WTC11 (cell line): Measurements from ENCODE around the gene MRS2. TPM values are rescaled to one million over a fixed set of nuclear protein-coding genes. Genes with fewer than 3 reads are reported as not detected.
A peak's percentile ranks its signal among the peaks of the same experiment; 100 is the strongest.

Experiments
- ATAC-seq: fragments of 200-7000 bp; cut with Tn5 transposase; 2 replicates; pipeline ENCODE4 v1.10.0; 2021; ENCODE audit warnings: mild to moderate bottlenecking, moderate library complexity
- CTCF ChIA-PET: fragments of 300-600 bp; sonication (Branson Sonifier 250); formaldehyde crosslinking; loops from one replicate; lab custom pipeline; 2021; ENCODE audit warnings: antibody characterized with exemption; lab: Charles Lee
- POLR2A ChIA-PET: fragments of 350-600 bp; sonication (Branson Sonifier 250); formaldehyde crosslinking; loops from one replicate; lab custom pipeline; 2021; ENCODE audit warnings: antibody characterized with exemption; lab: Charles Lee
- DNase-seq: peaks from one replicate; pipeline ENCODE4 v3.0.0; 2021; ENCODE audit warnings: low spot score
- H3K27ac Mint-ChIP-seq: 2 replicates; pipeline ENCODE4 v1.8.0; 2021; ENCODE audit warnings: mixed read lengths
- H3K27me3 Mint-ChIP-seq: 2 replicates; pipeline ENCODE4 v1.8.0; 2021; ENCODE audit warnings: low read depth, mild to moderate bottlenecking, moderate library complexity, mixed read lengths
- H3K36me3 Mint-ChIP-seq: 2 replicates; pipeline ENCODE4 v1.8.0; 2021; ENCODE audit warnings: mixed read lengths
- H3K4me1 Mint-ChIP-seq: 2 replicates; pipeline ENCODE4 v1.8.0; 2022; ENCODE audit warnings: mixed read lengths
- H3K4me3 Mint-ChIP-seq: 2 replicates; pipeline ENCODE4 v1.8.0; 2021; ENCODE audit warnings: mild to moderate bottlenecking, moderate library complexity, mixed read lengths
- H3K9me3 Mint-ChIP-seq: 2 replicates; pipeline ENCODE4 v1.8.0; 2021; ENCODE audit warnings: mixed read lengths
- GTF2I ChIP-seq: fragments of 250-450 bp; sonication (Bioruptor Pico); conservative IDR thresholded peaks from 2 replicates; pipeline ENCODE4 v1.4.0; 2021; ENCODE audit warnings: mild to moderate bottlenecking
- KAT7 ChIP-seq: sonication (generic); formaldehyde crosslinking; IDR thresholded peaks from 2 replicates; pipeline ENCODE4 v1.8.1; 2023; ENCODE audit warnings: missing genetic modification reagents, mild to moderate bottlenecking, borderline replicate concordance
- NFE2L1 ChIP-seq: sonication (generic); formaldehyde crosslinking; IDR thresholded peaks from 2 replicates; pipeline ENCODE4 v1.8.1; 2023; ENCODE audit warnings: missing genetic modification reagents
- RORB ChIP-seq: fragments of 250-450 bp; sonication (Bioruptor Pico); IDR thresholded peaks from 2 replicates; pipeline ENCODE4 v1.9.0; 2021; ENCODE audit warnings: mild to moderate bottlenecking
- SMAD3 ChIP-seq: sonication (generic); formaldehyde crosslinking; IDR thresholded peaks from 2 replicates; pipeline ENCODE4 v1.8.0; 2022; ENCODE audit warnings: missing genetic modification reagents, mild to moderate bottlenecking, borderline replicate concordance
- TEAD1 ChIP-seq: sonication (generic); formaldehyde crosslinking; IDR thresholded peaks from 2 replicates; pipeline ENCODE4 v1.8.0; 2022; ENCODE audit warnings: mild to moderate bottlenecking, missing genetic modification reagents
- TEAD4 ChIP-seq: sonication (generic); formaldehyde crosslinking; IDR thresholded peaks from 2 replicates; pipeline ENCODE4 v1.8.0; 2022; ENCODE audit warnings: mild to moderate bottlenecking, missing genetic modification reagents
- ZNF121 ChIP-seq: sonication (generic); formaldehyde crosslinking; IDR thresholded peaks from 2 replicates; pipeline ENCODE4 v1.8.0; 2023; ENCODE audit warnings: missing genetic modification reagents
- ZNF232 ChIP-seq: sonication (generic); formaldehyde crosslinking; IDR thresholded peaks from 2 replicates; pipeline ENCODE4 v1.8.0; 2022; ENCODE audit warnings: mild to moderate bottlenecking, missing genetic modification reagents
- total RNA-seq: library from RNA; stranded (reverse); gene quantifications from 3 replicates; pipeline ENCODE4 v1.2.3, GENCODE V29; 2021
- TF ChIP-seq, protein P1 (sequence below): sonication (generic); formaldehyde crosslinking; IDR thresholded peaks from 2 replicates; pipeline ENCODE4 v1.8.1; 2023; ENCODE audit warnings: mild to moderate bottlenecking, moderate library complexity, missing genetic modification reagents
- TF ChIP-seq, protein P2 (sequence below): sonication (generic); formaldehyde crosslinking; IDR thresholded peaks from 2 replicates; pipeline ENCODE4 v1.8.1; 2023; ENCODE audit warnings: mild to moderate bottlenecking, missing genetic modification reagents, borderline replicate concordance
- TF ChIP-seq, protein P3 (sequence below): sonication (generic); formaldehyde crosslinking; IDR thresholded peaks from 2 replicates; pipeline ENCODE4 v1.8.1; 2022; ENCODE audit warnings: mild to moderate bottlenecking, missing genetic modification reagents, moderate library complexity, borderline replicate concordance
- TF ChIP-seq, protein P4 (sequence below): fragments of 250-450 bp; sonication (Bioruptor Pico); IDR thresholded peaks from 2 replicates; pipeline ENCODE4 v1.9.0; 2021; ENCODE audit warnings: mild to moderate bottlenecking, borderline replicate concordance
- TF ChIP-seq, protein P5 (sequence below): sonication (generic); formaldehyde crosslinking; IDR thresholded peaks from 2 replicates; pipeline ENCODE4 v1.8.0; 2023; ENCODE audit warnings: missing genetic modification reagents, mild to moderate bottlenecking, borderline replicate concordance
- TF ChIP-seq, protein P6 (sequence below): fragments of 250-450 bp; sonication (Bioruptor Pico); IDR thresholded peaks from 2 replicates; pipeline ENCODE4 v1.9.0; 2021; ENCODE audit warnings: mild to moderate bottlenecking

Gene MRS2
- total RNA-seq, 1 experiment from 2014 or later = 91.6 TPM

DNA sequence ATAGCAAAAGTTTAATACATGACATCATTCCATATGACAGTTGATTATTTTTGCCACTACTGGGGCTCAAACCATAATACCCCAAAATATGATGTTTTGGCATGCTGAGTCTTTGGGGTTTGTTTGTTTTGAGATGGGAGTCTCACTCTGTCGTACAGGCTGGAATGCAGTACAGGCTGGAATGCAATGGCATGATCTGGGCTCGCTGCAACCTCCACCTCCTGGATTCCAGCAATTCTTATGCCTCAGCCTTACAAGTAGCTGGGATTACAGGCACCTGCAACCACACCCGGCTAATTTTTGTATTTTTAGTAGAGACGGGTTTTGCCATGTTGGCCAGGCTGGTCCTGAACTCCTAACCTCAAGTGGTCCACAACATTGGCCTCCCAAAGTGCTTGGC is 1.3 kb upstream of the MRS2 start:
- DNase-seq = peak; percentile 50
- ChIA-PET POLR2A (interaction anchor here (0.6 kb wide), 1 partner anchor 284 kb away, joined by 3 read pairs; no protein-coding TSS in a partner anchor), CTCF (interaction anchor here (1.7 kb wide), 1 partner anchor 42 kb away, joined by 8 read pairs; no protein-coding TSS in a partner anchor)
- Mint-ChIP-seq H3K4me1 (peaks cover 60% of the 10 kb centered on the region), H3K27ac (peak overlapping the region; percentile 96), H3K36me3 (peaks cover 40% of the 10 kb centered on the region), H3K9me3 (peaks cover 21% of the 10 kb centered on the region), H3K4me3 (peak overlapping the region; percentile 99), H3K27me3 (no peaks in the 10 kb centered on the region)
- peak; percentile 36 for ATAC-seq
- TF ChIP-seq TEAD4 (CRISPR knock-in tag) (peak; percentile 60; the same call in 1 of the 2 replicates), TEAD1 (CRISPR knock-in tag) (peak; percentile 53; the same call in 1 of the 2 replicates)
- TF ChIP-seq, protein P1, sequence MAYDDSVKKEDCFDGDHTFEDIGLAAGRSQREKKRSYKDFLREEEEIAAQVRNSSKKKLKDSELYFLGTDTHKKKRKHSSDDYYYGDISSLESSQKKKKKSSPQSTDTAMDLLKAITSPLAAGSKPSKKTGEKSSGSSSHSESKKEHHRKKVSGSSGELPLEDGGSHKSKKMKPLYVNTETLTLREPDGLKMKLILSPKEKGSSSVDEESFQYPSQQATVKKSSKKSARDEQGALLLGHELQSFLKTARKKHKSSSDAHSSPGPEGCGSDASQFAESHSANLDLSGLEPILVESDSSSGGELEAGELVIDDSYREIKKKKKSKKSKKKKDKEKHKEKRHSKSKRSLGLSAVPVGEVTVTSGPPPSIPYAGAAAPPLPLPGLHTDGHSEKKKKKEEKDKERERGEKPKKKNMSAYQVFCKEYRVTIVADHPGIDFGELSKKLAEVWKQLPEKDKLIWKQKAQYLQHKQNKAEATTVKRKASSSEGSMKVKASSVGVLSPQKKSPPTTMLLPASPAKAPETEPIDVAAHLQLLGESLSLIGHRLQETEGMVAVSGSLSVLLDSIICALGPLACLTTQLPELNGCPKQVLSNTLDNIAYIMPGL (CRISPR knock-in tag) = no peak

DNA sequence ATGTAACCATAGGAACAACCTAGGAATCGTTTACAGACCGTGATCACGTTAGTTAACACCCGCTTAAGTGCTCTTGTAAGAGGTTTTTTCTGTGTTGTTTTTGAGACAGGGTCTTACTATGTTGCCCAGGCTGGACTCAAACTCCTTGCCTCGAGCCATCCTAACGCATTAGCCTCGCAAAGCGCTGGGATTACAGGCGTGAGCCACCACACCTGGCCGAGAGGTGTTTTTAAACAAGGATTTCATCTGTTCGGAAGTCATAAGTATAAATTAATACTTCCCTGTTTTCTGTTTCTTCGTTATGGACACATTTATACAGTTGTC is 727 bp downstream of the MRS2 start:
- POLR2A ChIA-PET = interaction anchor here (0.6 kb wide), 1 partner anchor 12 kb away, joined by 3 read pairs; no protein-coding TSS in a partner anchor

More for the DNA sequence above, 727 bp downstream of the MRS2 start:
- ATAC-seq (no peak), DNase-seq (no peak)
- TF ChIP-seq, protein P2, sequence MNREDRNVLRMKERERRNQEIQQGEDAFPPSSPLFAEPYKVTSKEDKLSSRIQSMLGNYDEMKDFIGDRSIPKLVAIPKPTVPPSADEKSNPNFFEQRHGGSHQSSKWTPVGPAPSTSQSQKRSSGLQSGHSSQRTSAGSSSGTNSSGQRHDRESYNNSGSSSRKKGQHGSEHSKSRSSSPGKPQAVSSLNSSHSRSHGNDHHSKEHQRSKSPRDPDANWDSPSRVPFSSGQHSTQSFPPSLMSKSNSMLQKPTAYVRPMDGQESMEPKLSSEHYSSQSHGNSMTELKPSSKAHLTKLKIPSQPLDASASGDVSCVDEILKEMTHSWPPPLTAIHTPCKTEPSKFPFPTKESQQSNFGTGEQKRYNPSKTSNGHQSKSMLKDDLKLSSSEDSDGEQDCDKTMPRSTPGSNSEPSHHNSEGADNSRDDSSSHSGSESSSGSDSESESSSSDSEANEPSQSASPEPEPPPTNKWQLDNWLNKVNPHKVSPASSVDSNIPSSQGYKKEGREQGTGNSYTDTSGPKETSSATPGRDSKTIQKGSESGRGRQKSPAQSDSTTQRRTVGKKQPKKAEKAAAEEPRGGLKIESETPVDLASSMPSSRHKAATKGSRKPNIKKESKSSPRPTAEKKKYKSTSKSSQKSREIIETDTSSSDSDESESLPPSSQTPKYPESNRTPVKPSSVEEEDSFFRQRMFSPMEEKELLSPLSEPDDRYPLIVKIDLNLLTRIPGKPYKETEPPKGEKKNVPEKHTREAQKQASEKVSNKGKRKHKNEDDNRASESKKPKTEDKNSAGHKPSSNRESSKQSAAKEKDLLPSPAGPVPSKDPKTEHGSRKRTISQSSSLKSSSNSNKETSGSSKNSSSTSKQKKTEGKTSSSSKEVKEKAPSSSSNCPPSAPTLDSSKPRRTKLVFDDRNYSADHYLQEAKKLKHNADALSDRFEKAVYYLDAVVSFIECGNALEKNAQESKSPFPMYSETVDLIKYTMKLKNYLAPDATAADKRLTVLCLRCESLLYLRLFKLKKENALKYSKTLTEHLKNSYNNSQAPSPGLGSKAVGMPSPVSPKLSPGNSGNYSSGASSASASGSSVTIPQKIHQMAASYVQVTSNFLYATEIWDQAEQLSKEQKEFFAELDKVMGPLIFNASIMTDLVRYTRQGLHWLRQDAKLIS (CRISPR knock-in tag) = no peak
- peak; percentile 23; the same call in 1 of the 2 replicates for TF ChIP-seq NFE2L1 (CRISPR knock-in tag)
- no peak for TF ChIP-seq GTF2I (CRISPR knock-in tag)
- no peak for TF ChIP-seq RORB (CRISPR knock-in tag)
- TF ChIP-seq, protein P3, sequence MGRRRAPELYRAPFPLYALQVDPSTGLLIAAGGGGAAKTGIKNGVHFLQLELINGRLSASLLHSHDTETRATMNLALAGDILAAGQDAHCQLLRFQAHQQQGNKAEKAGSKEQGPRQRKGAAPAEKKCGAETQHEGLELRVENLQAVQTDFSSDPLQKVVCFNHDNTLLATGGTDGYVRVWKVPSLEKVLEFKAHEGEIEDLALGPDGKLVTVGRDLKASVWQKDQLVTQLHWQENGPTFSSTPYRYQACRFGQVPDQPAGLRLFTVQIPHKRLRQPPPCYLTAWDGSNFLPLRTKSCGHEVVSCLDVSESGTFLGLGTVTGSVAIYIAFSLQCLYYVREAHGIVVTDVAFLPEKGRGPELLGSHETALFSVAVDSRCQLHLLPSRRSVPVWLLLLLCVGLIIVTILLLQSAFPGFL (CRISPR knock-in tag) = no peak
- TF ChIP-seq, protein P4, sequence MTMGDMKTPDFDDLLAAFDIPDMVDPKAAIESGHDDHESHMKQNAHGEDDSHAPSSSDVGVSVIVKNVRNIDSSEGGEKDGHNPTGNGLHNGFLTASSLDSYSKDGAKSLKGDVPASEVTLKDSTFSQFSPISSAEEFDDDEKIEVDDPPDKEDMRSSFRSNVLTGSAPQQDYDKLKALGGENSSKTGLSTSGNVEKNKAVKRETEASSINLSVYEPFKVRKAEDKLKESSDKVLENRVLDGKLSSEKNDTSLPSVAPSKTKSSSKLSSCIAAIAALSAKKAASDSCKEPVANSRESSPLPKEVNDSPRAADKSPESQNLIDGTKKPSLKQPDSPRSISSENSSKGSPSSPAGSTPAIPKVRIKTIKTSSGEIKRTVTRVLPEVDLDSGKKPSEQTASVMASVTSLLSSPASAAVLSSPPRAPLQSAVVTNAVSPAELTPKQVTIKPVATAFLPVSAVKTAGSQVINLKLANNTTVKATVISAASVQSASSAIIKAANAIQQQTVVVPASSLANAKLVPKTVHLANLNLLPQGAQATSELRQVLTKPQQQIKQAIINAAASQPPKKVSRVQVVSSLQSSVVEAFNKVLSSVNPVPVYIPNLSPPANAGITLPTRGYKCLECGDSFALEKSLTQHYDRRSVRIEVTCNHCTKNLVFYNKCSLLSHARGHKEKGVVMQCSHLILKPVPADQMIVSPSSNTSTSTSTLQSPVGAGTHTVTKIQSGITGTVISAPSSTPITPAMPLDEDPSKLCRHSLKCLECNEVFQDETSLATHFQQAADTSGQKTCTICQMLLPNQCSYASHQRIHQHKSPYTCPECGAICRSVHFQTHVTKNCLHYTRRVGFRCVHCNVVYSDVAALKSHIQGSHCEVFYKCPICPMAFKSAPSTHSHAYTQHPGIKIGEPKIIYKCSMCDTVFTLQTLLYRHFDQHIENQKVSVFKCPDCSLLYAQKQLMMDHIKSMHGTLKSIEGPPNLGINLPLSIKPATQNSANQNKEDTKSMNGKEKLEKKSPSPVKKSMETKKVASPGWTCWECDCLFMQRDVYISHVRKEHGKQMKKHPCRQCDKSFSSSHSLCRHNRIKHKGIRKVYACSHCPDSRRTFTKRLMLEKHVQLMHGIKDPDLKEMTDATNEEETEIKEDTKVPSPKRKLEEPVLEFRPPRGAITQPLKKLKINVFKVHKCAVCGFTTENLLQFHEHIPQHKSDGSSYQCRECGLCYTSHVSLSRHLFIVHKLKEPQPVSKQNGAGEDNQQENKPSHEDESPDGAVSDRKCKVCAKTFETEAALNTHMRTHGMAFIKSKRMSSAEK = no peak
- no peak for TF ChIP-seq KAT7 (CRISPR knock-in tag)
- TF ChIP-seq, protein P5, sequence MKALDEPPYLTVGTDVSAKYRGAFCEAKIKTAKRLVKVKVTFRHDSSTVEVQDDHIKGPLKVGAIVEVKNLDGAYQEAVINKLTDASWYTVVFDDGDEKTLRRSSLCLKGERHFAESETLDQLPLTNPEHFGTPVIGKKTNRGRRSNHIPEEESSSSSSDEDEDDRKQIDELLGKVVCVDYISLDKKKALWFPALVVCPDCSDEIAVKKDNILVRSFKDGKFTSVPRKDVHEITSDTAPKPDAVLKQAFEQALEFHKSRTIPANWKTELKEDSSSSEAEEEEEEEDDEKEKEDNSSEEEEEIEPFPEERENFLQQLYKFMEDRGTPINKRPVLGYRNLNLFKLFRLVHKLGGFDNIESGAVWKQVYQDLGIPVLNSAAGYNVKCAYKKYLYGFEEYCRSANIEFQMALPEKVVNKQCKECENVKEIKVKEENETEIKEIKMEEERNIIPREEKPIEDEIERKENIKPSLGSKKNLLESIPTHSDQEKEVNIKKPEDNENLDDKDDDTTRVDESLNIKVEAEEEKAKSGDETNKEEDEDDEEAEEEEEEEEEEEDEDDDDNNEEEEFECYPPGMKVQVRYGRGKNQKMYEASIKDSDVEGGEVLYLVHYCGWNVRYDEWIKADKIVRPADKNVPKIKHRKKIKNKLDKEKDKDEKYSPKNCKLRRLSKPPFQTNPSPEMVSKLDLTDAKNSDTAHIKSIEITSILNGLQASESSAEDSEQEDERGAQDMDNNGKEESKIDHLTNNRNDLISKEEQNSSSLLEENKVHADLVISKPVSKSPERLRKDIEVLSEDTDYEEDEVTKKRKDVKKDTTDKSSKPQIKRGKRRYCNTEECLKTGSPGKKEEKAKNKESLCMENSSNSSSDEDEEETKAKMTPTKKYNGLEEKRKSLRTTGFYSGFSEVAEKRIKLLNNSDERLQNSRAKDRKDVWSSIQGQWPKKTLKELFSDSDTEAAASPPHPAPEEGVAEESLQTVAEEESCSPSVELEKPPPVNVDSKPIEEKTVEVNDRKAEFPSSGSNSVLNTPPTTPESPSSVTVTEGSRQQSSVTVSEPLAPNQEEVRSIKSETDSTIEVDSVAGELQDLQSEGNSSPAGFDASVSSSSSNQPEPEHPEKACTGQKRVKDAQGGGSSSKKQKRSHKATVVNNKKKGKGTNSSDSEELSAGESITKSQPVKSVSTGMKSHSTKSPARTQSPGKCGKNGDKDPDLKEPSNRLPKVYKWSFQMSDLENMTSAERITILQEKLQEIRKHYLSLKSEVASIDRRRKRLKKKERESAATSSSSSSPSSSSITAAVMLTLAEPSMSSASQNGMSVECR (CRISPR knock-in tag) = no peak
- TF ChIP-seq SMAD3 (CRISPR knock-in tag) = no peak
- TF ChIP-seq ZNF121 (CRISPR knock-in tag) = peak; percentile 98
- TF ChIP-seq ZNF232 (CRISPR knock-in tag) = no peak
- TF ChIP-seq, protein P6, sequence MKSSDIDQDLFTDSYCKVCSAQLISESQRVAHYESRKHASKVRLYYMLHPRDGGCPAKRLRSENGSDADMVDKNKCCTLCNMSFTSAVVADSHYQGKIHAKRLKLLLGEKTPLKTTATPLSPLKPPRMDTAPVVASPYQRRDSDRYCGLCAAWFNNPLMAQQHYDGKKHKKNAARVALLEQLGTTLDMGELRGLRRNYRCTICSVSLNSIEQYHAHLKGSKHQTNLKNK (CRISPR knock-in tag) = no peak
- Mint-ChIP-seq H3K4me3 (peak overlapping the region; percentile 99), H3K27ac (peak overlapping the region; percentile 95), H3K27me3 (no peaks in the 10 kb centered on the region), H3K9me3 (peaks cover 2% of the 10 kb centered on the region), H3K36me3 (peaks cover 35% of the 10 kb centered on the region), H3K4me1 (peaks cover 55% of the 10 kb centered on the region)
- CTCF ChIA-PET = interaction anchor here (1.1 to 1.8 kb wide), 2 partner anchors 118 to 181 kb away, joined by 3 to 5 read pairs; no protein-coding TSS in a partner anchor
